ENCODE results near the gene CADPS2.

- TF ChIP-seq POLR2A (IDR thresholded peaks at IDR 0.05), result no peak
- TF ChIP-seq, protein P1, sequence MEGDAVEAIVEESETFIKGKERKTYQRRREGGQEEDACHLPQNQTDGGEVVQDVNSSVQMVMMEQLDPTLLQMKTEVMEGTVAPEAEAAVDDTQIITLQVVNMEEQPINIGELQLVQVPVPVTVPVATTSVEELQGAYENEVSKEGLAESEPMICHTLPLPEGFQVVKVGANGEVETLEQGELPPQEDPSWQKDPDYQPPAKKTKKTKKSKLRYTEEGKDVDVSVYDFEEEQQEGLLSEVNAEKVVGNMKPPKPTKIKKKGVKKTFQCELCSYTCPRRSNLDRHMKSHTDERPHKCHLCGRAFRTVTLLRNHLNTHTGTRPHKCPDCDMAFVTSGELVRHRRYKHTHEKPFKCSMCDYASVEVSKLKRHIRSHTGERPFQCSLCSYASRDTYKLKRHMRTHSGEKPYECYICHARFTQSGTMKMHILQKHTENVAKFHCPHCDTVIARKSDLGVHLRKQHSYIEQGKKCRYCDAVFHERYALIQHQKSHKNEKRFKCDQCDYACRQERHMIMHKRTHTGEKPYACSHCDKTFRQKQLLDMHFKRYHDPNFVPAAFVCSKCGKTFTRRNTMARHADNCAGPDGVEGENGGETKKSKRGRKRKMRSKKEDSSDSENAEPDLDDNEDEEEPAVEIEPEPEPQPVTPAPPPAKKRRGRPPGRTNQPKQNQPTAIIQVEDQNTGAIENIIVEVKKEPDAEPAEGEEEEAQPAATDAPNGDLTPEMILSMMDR (IDR thresholded peaks at IDR 0.05), result no peak
These were observed 375.0 kb downstream of the CADPS2 start for GRCh38 chr7:122511268-122511667.
